Calu3 (cell line): ENCODE measurements around the gene CREB3L4. TPM values are rescaled to one million over a fixed set of nuclear protein-coding genes. Genes with fewer than 3 reads are reported as not detected.

ENCODE experiments used
- BruUV-seq: library from RNA; stranded (reverse); fragments of 400-500 nt; replicated peaks from 2 replicates; lab custom pipeline; 2021; lab: Mats Ljungman, UMichigan
- CTCF ChIA-PET: fragments of 300-600 bp; sonication (Branson Sonifier 250); formaldehyde crosslinking; loops from one replicate; lab custom pipeline; 2022; ENCODE audit warnings: antibody characterized with exemption; lab: Charles Lee
- DNase-seq: peaks from one replicate; pipeline ENCODE4 v3.0.0; 2022
- H3K27ac Mint-ChIP-seq: one replicate; pipeline ENCODE4 v1.8.0; 2022; ENCODE audit warnings: mixed read lengths; ENCODE audit not compliant: unreplicated experiment
- H3K27me3 Mint-ChIP-seq: one replicate; pipeline ENCODE4 v1.8.0; 2022; ENCODE audit warnings: mixed read lengths; ENCODE audit not compliant: unreplicated experiment
- H3K36me3 Mint-ChIP-seq: one replicate; pipeline ENCODE4 v1.8.0; 2022; ENCODE audit warnings: mild to moderate bottlenecking, moderate library complexity, mixed read lengths; ENCODE audit not compliant: insufficient read depth, unreplicated experiment
- H3K4me1 Mint-ChIP-seq: one replicate; pipeline ENCODE4 v1.8.0; 2022; ENCODE audit warnings: mild to moderate bottlenecking, low read depth, mixed read lengths; ENCODE audit not compliant: unreplicated experiment
- H3K4me3 Mint-ChIP-seq: one replicate; pipeline ENCODE4 v1.8.0; 2022; ENCODE audit warnings: mild to moderate bottlenecking, low read depth, moderate library complexity, mixed read lengths; ENCODE audit not compliant: unreplicated experiment
- H3K9me3 Mint-ChIP-seq: one replicate; pipeline ENCODE4 v1.8.0; 2022; ENCODE audit warnings: low read depth, mixed read lengths; ENCODE audit not compliant: unreplicated experiment
- CTCF ChIP-seq: fragments of 200-600 bp; IDR thresholded peaks from one replicate; pipeline ENCODE4 v1.8.0; 2022; ENCODE audit warnings: antibody characterized with exemption; ENCODE audit not compliant: unreplicated experiment
- intact Hi-C: fragments of 100-400 bp; cut with micrococcal nuclease; formaldehyde crosslinking; loops from one replicate; pipeline ENCODE4 v1.10.0; 2022; ENCODE audit not compliant: unreplicated experiment
- total RNA-seq: library from RNA; stranded (reverse); gene quantifications from 2 replicates; pipeline ENCODE4 v1.2.3, GENCODE V29; 2022

The CREB3L4 gene
- total RNA-seq, 1 experiment from 2014 or later: 26.5 TPM

GRCh38 chr1:153973071-153973470, 5.4 kb downstream of the CREB3L4 start:
- no peak for TF ChIP-seq CTCF
- Mint-ChIP-seq H3K27me3 (no peaks in the 10 kb centered on the region), H3K4me3 (no peak overlapping the region), H3K4me1 (peaks cover 24% of the 10 kb centered on the region), H3K9me3 (no peaks in the 10 kb centered on the region), H3K36me3 (peaks cover 54% of the 10 kb centered on the region), H3K27ac (peak overlapping the region; percentile 21)
- DNase-seq: no peak
- CTCF ChIA-PET: no interaction called here
- intact Hi-C loops: no loop called here
- BruUV-seq: no TSS peak

- CTCF ChIA-PET: interaction anchor here (2.0 kb wide), 1 partner anchor 10 kb away, joined by 7 read pairs; the partner anchor contains the start of gene SLC39A1
- no peaks in the 10 kb centered on the region for H3K27me3 Mint-ChIP-seq
- intact Hi-C loops: no loop called here
- H3K36me3 Mint-ChIP-seq: peaks cover 56% of the 10 kb centered on the region
- no peak for DNase-seq
- H3K9me3 Mint-ChIP-seq: no peaks in the 10 kb centered on the region
- no peak overlapping the region for H3K27ac Mint-ChIP-seq
- peaks cover 24% of the 10 kb centered on the region for H3K4me1 Mint-ChIP-seq
- no TSS peak for BruUV-seq
- TF ChIP-seq CTCF: no peak
- H3K4me3 Mint-ChIP-seq: no peak overlapping the region
Observed at GRCh38 chr1:153973525-153973924, 5.8 kb downstream of the CREB3L4 start.

- peaks cover 59% of the 10 kb centered on the region for H3K36me3 Mint-ChIP-seq
- peak overlapping the region; percentile 83 for H3K27ac Mint-ChIP-seq
- DNase-seq: no peak
- intact Hi-C loops: no loop called here
- no peak for TF ChIP-seq CTCF
- no peaks in the 10 kb centered on the region for H3K27me3 Mint-ChIP-seq
- BruUV-seq: TSS peak; percentile 35
- H3K9me3 Mint-ChIP-seq: no peaks in the 10 kb centered on the region
- peak overlapping the region; percentile 94 for H3K4me3 Mint-ChIP-seq
- CTCF ChIA-PET: interaction anchor here (0.5 to 2.8 kb wide), 3 partner anchors 10 to 140 kb away, joined by 3 to 27 read pairs (median 3); partner anchors contain the start of genes CREB3L4 and CRTC2
- peaks cover 29% of the 10 kb centered on the region for H3K4me1 Mint-ChIP-seq
Observed at GRCh38 chr1:153976819-153977249, 9.1 kb downstream of the CREB3L4 start.

- Mint-ChIP-seq H3K27me3 (no peaks in the 10 kb centered on the region), H3K27ac (peak within 1 kb of the TSS; percentile 83), H3K9me3 (no peaks in the 10 kb centered on the region), H3K36me3 (peaks cover 61% of the 10 kb centered on the region), H3K4me3 (peak within 1 kb of the TSS; percentile 94), H3K4me1 (peaks cover 29% of the 10 kb centered on the region)
- no TSS peak for BruUV-seq
- no peak for TF ChIP-seq CTCF
- peak; percentile 90 for DNase-seq
- intact Hi-C loops: no loop called here
- CTCF ChIA-PET: interaction anchor here (0.5 to 2.8 kb wide), 6 partner anchors 9 to 303 kb away, joined by 3 to 27 read pairs (median 3); partner anchors contain the start of genes CREB3L4, CRTC2, RAB13 and SLC39A1
Observed at GRCh38 chr1:153977250-153978240, 9.8 kb downstream of the CREB3L4 start, which contains the start of gene JTB. TSS of gene JTB (minus strand) at chr1:153977674. CDS start at chr1:153977252, 422 bp downstream.
